Endothelial cell of umbilical vein (primary cell): ENCODE data around the gene PRIMA1. TPM values are rescaled to one million over a fixed set of nuclear protein-coding genes. Genes with fewer than 3 reads are reported as not detected.

Experiments
- BruUV-seq: library from RNA; stranded (reverse); fragments of 400-500 nt; replicated peaks from 2 replicates; lab custom pipeline; 2021; lab: Mats Ljungman, UMichigan
- CTCF ChIA-PET: fragments of 300-600, 350-600 bp; sonication (Branson Sonifier 250); formaldehyde crosslinking; loops from one replicate; lab custom pipeline; 2021; ENCODE audit warnings: antibody characterized with exemption, inconsistent platforms; lab: Charles Lee
- POLR2A ChIA-PET: fragments of 300-600, 350-600 bp; sonication (Branson Sonifier 250); formaldehyde crosslinking; loops from one replicate; lab custom pipeline; 2021; ENCODE audit warnings: antibody characterized with exemption, inconsistent platforms; lab: Charles Lee
- DNase-seq: peaks from one replicate; pipeline ENCODE4 v3.0.0-alpha.2; 2011; ENCODE audit warnings: low read depth, low spot score
- FAIRE-seq: peaks from 2 replicates; lab custom pipeline; 2011; peaks lifted over from hg19 to GRCh38; lab: Jason Lieb, UNC
- H2AFZ ChIP-seq: 2 replicates; pipeline ENCODE4 v1.6.0; 2012; ENCODE audit warnings: low read depth, low read length, control low read depth, inconsistent platforms
- H3K27ac ChIP-seq: 2 replicates; pipeline ENCODE4 v1.5.1; 2011; ENCODE audit warnings: low read depth, mild to moderate bottlenecking, control low read depth, low read length, moderate library complexity; ENCODE audit not compliant: insufficient read depth
- H3K27me3 ChIP-seq, 2 experiments: 2 replicates each; pipeline versions ENCODE4 v1.6.0 to v1.6.1; 2011; ENCODE audit warnings: low read length in 2 of 2, mixed read lengths in 1 of 2; ENCODE audit not compliant: control insufficient read depth in 2 of 2, insufficient read depth in 2 of 2
- H3K36me3 ChIP-seq, 2 experiments: 2 replicates in 1 of 2; 3 replicates in 1 of 2; pipeline ENCODE4 v1.5.1; 2011; ENCODE audit warnings: low read length in 2 of 2, mild to moderate bottlenecking in 1 of 2, moderate library complexity in 1 of 2; ENCODE audit not compliant: control insufficient read depth in 2 of 2, insufficient read depth in 2 of 2; ENCODE audit errors: extremely low read depth in 1 of 2
- H3K4me1 ChIP-seq: 3 replicates; pipeline ENCODE4 v1.5.1; 2011; ENCODE audit warnings: mild to moderate bottlenecking, low read length; ENCODE audit not compliant: control insufficient read depth, insufficient read depth; ENCODE audit errors: extremely low read depth
- H3K4me2 ChIP-seq: 2 replicates; pipeline ENCODE4 v1.6.1; 2011; ENCODE audit warnings: low read length, control low read depth, mixed read lengths; ENCODE audit not compliant: insufficient read depth
- H3K4me3 ChIP-seq, 3 experiments: fragments of 200-600 bp in 1 of 3; sonication (generic), shearing (Covaris generic) in 1 of 3; replicated peaks in 1 of 3; 2 replicates each; pipeline ENCODE4 v1.5.1; 2011 to 2016; ENCODE audit warnings: control low read depth in 3 of 3, low read length in 3 of 3, mild to moderate bottlenecking in 2 of 3, inconsistent platforms in 1 of 3, low read depth in 1 of 3, moderate library complexity in 1 of 3; ENCODE audit not compliant: insufficient read depth in 1 of 3
- H3K79me2 ChIP-seq: 2 replicates; pipeline ENCODE4 v1.6.0; 2012; ENCODE audit warnings: low read length, inconsistent platforms; ENCODE audit not compliant: control insufficient read depth, insufficient read depth
- H3K9ac ChIP-seq: replicated peaks from 2 replicates; pipeline ENCODE3; 2011; ENCODE audit warnings: low read length, control low read depth; ENCODE audit not compliant: insufficient read depth; ENCODE audit errors: extremely low read depth
- H3K9me1 ChIP-seq: replicated peaks from 3 replicates; pipeline ENCODE4 v1.6.0; 2011; ENCODE audit warnings: mild to moderate bottlenecking, low read length; ENCODE audit not compliant: control insufficient read depth, insufficient read depth; ENCODE audit errors: extremely low read depth
- H3K9me3 ChIP-seq: replicated peaks from 2 replicates; pipeline ENCODE4 v1.5.1; 2012; ENCODE audit warnings: low read length, inconsistent platforms; ENCODE audit not compliant: control insufficient read depth, insufficient read depth
- H4K20me1 ChIP-seq: replicated peaks from 2 replicates; pipeline ENCODE3; 2011; ENCODE audit warnings: mild to moderate bottlenecking, low read length; ENCODE audit not compliant: control insufficient read depth, insufficient read depth; ENCODE audit errors: extremely low read depth
- CTCF ChIP-seq, 2 donors: IDR thresholded peaks; 1 replicate in 1 of 2; 2 replicates in 1 of 2; pipeline ENCODE4 v1.5.1; 2011; ENCODE audit warnings: low read length in 2 of 2, mild to moderate bottlenecking in 2 of 2, moderate library complexity in 2 of 2, control low read depth in 1 of 2, inconsistent platforms in 1 of 2, low read depth in 1 of 2; ENCODE audit not compliant: insufficient read depth in 1 of 2; ENCODE audit errors: extremely low read depth in 1 of 2
- EZH2 ChIP-seq: IDR thresholded peaks from 2 replicates; pipeline ENCODE4 v1.6.1; 2012; ENCODE audit warnings: borderline replicate concordance, low read depth, mild to moderate bottlenecking, moderate library complexity, low read length, inconsistent platforms; ENCODE audit not compliant: severe bottlenecking
- FOS ChIP-seq: IDR thresholded peaks from 2 replicates; pipeline ENCODE4 v1.6.1; 2011; ENCODE audit warnings: mild to moderate bottlenecking, low read length, moderate library complexity, borderline replicate concordance; ENCODE audit not compliant: insufficient read depth
- GATA2 ChIP-seq: IDR thresholded peaks from 2 replicates; pipeline ENCODE4 v1.7.0; 2011; ENCODE audit warnings: low read depth, mild to moderate bottlenecking, moderate library complexity, mixed read lengths, low read length; ENCODE audit not compliant: insufficient read length, insufficient read depth
- JUN ChIP-seq: IDR thresholded peaks from 2 replicates; pipeline ENCODE4 v1.6.1; 2011; ENCODE audit warnings: borderline replicate concordance, low read depth; ENCODE audit not compliant: insufficient read length, insufficient read depth
- MAX ChIP-seq: IDR thresholded peaks from 2 replicates; pipeline ENCODE4 v1.6.1; 2011; ENCODE audit not compliant: insufficient read depth, insufficient read length
- MYC ChIP-seq: IDR thresholded peaks from one replicate; pipeline ENCODE4 v1.6.1; 2011; ENCODE audit warnings: mild to moderate bottlenecking, low read depth, low read length
- POLR2A ChIP-seq: IDR thresholded peaks from 2 replicates; pipeline ENCODE4 v1.6.1; 2012; ENCODE audit warnings: low read depth, mild to moderate bottlenecking, control low read depth, low read length
- POLR2AphosphoS5 ChIP-seq: IDR thresholded peaks from 2 replicates; pipeline ENCODE4 v1.6.1; 2012; ENCODE audit warnings: low read depth, mild to moderate bottlenecking, control low read depth, low read length, moderate library complexity; ENCODE audit not compliant: insufficient read depth
- dilution Hi-C: fragments of 300-500 bp; cut with MboI; formaldehyde crosslinking; loops from one replicate; pipeline ENCODE4 v1.15.0; 2019; ENCODE audit warnings: low sequenced_read_pairs; ENCODE audit not compliant: extremely low pct_ligation_motif_present
- intact Hi-C: fragments of 100-400 bp; cut with micrococcal nuclease; formaldehyde crosslinking; loops from one replicate; pipeline ENCODE4 v1.10.0; 2022
- polyA plus RNA-seq, 4 experiments: library from polyadenylated mRNA; depleted of rRNA in 3 of 4; stranded (reverse) in 3 of 4; unstranded in 1 of 4; fragments of >200 nt; gene quantifications; 2 replicates each; pipeline versions ENCODE4 v1.2.1 to v1.2.3, GENCODE V29; 2011 to 2012; ENCODE audit warnings: missing spikeins in 1 of 4
- total RNA-seq: library from RNA; stranded (reverse); gene quantifications from 2 replicates; pipeline ENCODE4 v1.2.3, GENCODE V29; 2021

PRIMA1 gene
- total and polyA plus RNA-seq, 2 donors (not counting 3 experiments of a cell fraction or from before 2014, with no cell fraction given) = not detected

- no peaks in the 10 kb centered on the region for H3K27me3 ChIP-seq
- no peak overlapping the region for H3K27ac ChIP-seq
- POLR2A ChIA-PET = no interaction called here
- no TSS peak for BruUV-seq
- no peaks in the 10 kb centered on the region for H3K9me1 ChIP-seq
- no peak overlapping the region for H3K4me2 ChIP-seq
- no peaks in the 10 kb centered on the region for H3K79me2 ChIP-seq
- H2AFZ ChIP-seq = no peak overlapping the region
- no peaks in the 10 kb centered on the region for H4K20me1 ChIP-seq
- TF ChIP-seq MYC (no peak), POLR2A (no peak), MAX (no peak), GATA2 (no peak), FOS (no peak), CTCF (IDR thresholded peaks at IDR 0.05; ENCODE audit: extremely low read depth in 1 of 2, insufficient read depth in 1 of 2, low read depth in 1 of 2, low read length in 2 of 2) (no peak), EZH2 (no peak), JUN (no peak), POLR2AphosphoS5 (no peak)
- H3K9ac ChIP-seq = no peak overlapping the region
- DNase-seq (no peak), FAIRE-seq (no peak)
- dilution Hi-C loops = no loop called here
- no peaks in the 10 kb centered on the region for H3K9me3 ChIP-seq
- CTCF ChIA-PET = no interaction called here
- no peaks in the 10 kb centered on the region for H3K4me1 ChIP-seq
- no peak overlapping the region for H3K4me3 ChIP-seq
- no peaks in the 10 kb centered on the region for H3K36me3 ChIP-seq
- intact Hi-C loops = no loop called here
These were observed 40.7 kb downstream of the PRIMA1 start for GRCh38 chr14:93747560-93747959.
